K562 (cell line): ENCODE results near the gene FCRL2. TPM values are rescaled to one million over a fixed set of nuclear protein-coding genes. Genes with fewer than 3 reads are reported as not detected.

Experiments
- ATAC-seq: fragments of 200-7000 bp; cut with Tn5 transposase; 3 replicates; pipeline ENCODE4 v1.9.1; 2020; ENCODE audit warnings: moderate library complexity
- BruUV-seq: library from RNA; stranded (reverse); fragments of 400-500 nt; replicated peaks from 2 replicates; lab custom pipeline; 2021; lab: Mats Ljungman, UMichigan
- CTCF ChIA-PET: fragments of 300-600 bp; formaldehyde crosslinking; extraction: SDS; loops from one replicate; lab custom pipeline; 2021; ENCODE audit warnings: low intra/inter-chr PET ratio; lab: Yijun Ruan, JAX
- POLR2A ChIA-PET: fragments of 300-600, 350-650 bp; sonication (Branson Sonifier 250); formaldehyde crosslinking; extraction: SDS; loops from one replicate; lab custom pipeline; 2021; ENCODE audit warnings: antibody characterized with exemption, inconsistent platforms; lab: Yijun Ruan, JAX
- DNase-seq, 4 experiments: peaks; one replicate each; pipeline versions ENCODE4 v3.0.0 to v3.0.0-alpha.2; 2011 to 2018; ENCODE audit warnings: low spot score in 3 of 4, mixed read lengths in 3 of 4; ENCODE audit errors: extremely low read depth in 1 of 4
- FAIRE-seq: peaks from 2 replicates; lab custom pipeline; 2011; peaks lifted over from hg19 to GRCh38; lab: Jason Lieb, UNC
- H2AFZ ChIP-seq: 2 replicates; pipeline ENCODE4 v1.6.0; 2011; ENCODE audit warnings: low read depth, low read length, control low read depth, inconsistent platforms
- H3K27ac ChIP-seq: fragments of 200-600 bp; 3 replicates; pipeline ENCODE4 v1.8.0; 2011; ENCODE audit warnings: low read depth, mild to moderate bottlenecking, control low read depth, inconsistent platforms, low read length, moderate library complexity, mixed read lengths; ENCODE audit errors: extremely low read depth
- H3K27me3 ChIP-seq, 2 experiments: fragments of 300-600 bp in 1 of 2; 2 replicates in 1 of 2; 3 replicates in 1 of 2; pipeline versions ENCODE4 v1.6.0 to v1.8.0; 2011; ENCODE audit warnings: inconsistent platforms in 2 of 2, low read length in 2 of 2, mild to moderate bottlenecking in 1 of 2, mixed read lengths in 1 of 2, moderate library complexity in 1 of 2; ENCODE audit not compliant: control insufficient read depth in 2 of 2, insufficient read depth in 2 of 2
- H3K36me3 ChIP-seq: fragments of 300-600 bp; 3 replicates; pipeline ENCODE4 v1.8.0; 2011; ENCODE audit warnings: mild to moderate bottlenecking, low read length, inconsistent platforms; ENCODE audit not compliant: control insufficient read depth, insufficient read depth
- H3K4me1 ChIP-seq, 2 experiments: fragments of 200-600 bp in 1 of 2; replicated peaks in 1 of 2; 2 replicates in 1 of 2; 3 replicates in 1 of 2; pipeline versions ENCODE4 v1.5.1 to v1.8.0; 2011; ENCODE audit warnings: inconsistent platforms in 2 of 2, low read length in 2 of 2, mild to moderate bottlenecking in 1 of 2, mixed read lengths in 1 of 2, moderate library complexity in 1 of 2; ENCODE audit not compliant: control insufficient read depth in 2 of 2, insufficient read depth in 2 of 2
- H3K4me2 ChIP-seq: 2 replicates; pipeline ENCODE4 v1.6.1; 2011; ENCODE audit warnings: low read length, control low read depth, inconsistent platforms, mixed read lengths; ENCODE audit not compliant: insufficient read depth
- H3K4me3 ChIP-seq: fragments of 200-600 bp; sonication (generic), shearing (Covaris generic); 2 replicates; pipeline ENCODE4 v1.5.1; 2016; ENCODE audit warnings: control low read depth, inconsistent platforms
- H3K79me2 ChIP-seq: fragments of 200-600 bp; 3 replicates; pipeline ENCODE4 v1.8.0; 2011; ENCODE audit warnings: low read length, inconsistent platforms; ENCODE audit not compliant: control insufficient read depth, insufficient read depth
- H3K9ac ChIP-seq, 2 experiments: 2 replicates each; pipeline versions ENCODE4 v1.6.0 to v1.6.1; 2011; ENCODE audit warnings: low read depth in 2 of 2, low read length in 2 of 2, control low read depth in 1 of 2, inconsistent platforms in 1 of 2, mild to moderate bottlenecking in 1 of 2, mixed read lengths in 1 of 2; ENCODE audit not compliant: insufficient read depth in 1 of 2
- H3K9me1 ChIP-seq: one replicate; pipeline ENCODE4 v1.6.0; 2011; ENCODE audit warnings: inconsistent platforms, mild to moderate bottlenecking, low read length, moderate library complexity; ENCODE audit not compliant: control insufficient read depth, insufficient read depth
- H3K9me3 ChIP-seq: replicated peaks from 2 replicates; pipeline ENCODE4 v1.5.1; 2011; ENCODE audit warnings: low read depth, low read length, inconsistent platforms; ENCODE audit not compliant: control insufficient read depth, insufficient read depth
- H4K20me1 ChIP-seq: replicated peaks from 2 replicates; pipeline ENCODE4 v1.6.1; 2011; ENCODE audit warnings: low read length, inconsistent platforms, mixed read lengths; ENCODE audit not compliant: control insufficient read depth, insufficient read depth
- NFE2L1 ChIP-seq: fragments of 450-650 bp; IDR thresholded peaks from 2 replicates; pipeline ENCODE4 v1.6.1; 2016; ENCODE audit warnings: missing genetic modification characterization, low read depth, mild to moderate bottlenecking, missing compliant biosample characterization, moderate library complexity, borderline replicate concordance
- SIX5 ChIP-seq, 2 experiments: IDR thresholded peaks; 2 replicates each; pipeline ENCODE4 v1.6.1; 2011; ENCODE audit warnings: low read length in 2 of 2, borderline replicate concordance in 1 of 2, low read depth in 1 of 2, mild to moderate bottlenecking in 1 of 2, moderate library complexity in 1 of 2; ENCODE audit not compliant: insufficient read depth in 1 of 2
- TRIM28 ChIP-seq: fragments of 450-650 bp; IDR thresholded peaks from 2 replicates; pipeline ENCODE4 v1.6.1; 2017
- WGBS: fragments of 100-300 bp; shearing (Covaris generic); methylation state at CpG from one replicate; pipeline ENCODE4 v1.1.6; 2016; ENCODE audit warnings: low coverage, mixed read lengths; ENCODE audit not compliant: insufficient coverage; ENCODE audit errors: missing lambda C conversion rate; 5-methylcytosine and 5-hydroxymethylcytosine counted together
- in situ Hi-C: fragments of 300-500 bp; cut with MboI; formaldehyde crosslinking; loops from 4 replicates; pipeline ENCODE4 v1.15.0; 2018; ENCODE audit warnings: inconsistent platforms, mixed read lengths
- intact Hi-C: fragments of 100-400 bp; cut with micrococcal nuclease; formaldehyde crosslinking; loops from 2 replicates; pipeline ENCODE4 v1.14.2; 2022
- polyA plus RNA-seq, 8 experiments: library from polyadenylated mRNA; depleted of rRNA in 4 of 8; stranded (reverse) in 5 of 8; unstranded in 3 of 8; fragments of >200 nt; fragmentation: Nextera tagmentation in 2 of 8; fragmentation: Illumina TruSeq in 1 of 8; extraction: Ambion mirVana in 2 of 8; extraction: Trizol in 1 of 8; gene quantifications; 2 replicates each; pipeline versions ENCODE4 v1.2.1 to v1.2.3, GENCODE V29; 2011 to 2014; ENCODE audit warnings: inconsistent platforms in 1 of 8, missing spikeins in 1 of 8
- total RNA-seq, 7 experiments: library from RNA; depleted of rRNA in 6 of 7; stranded (reverse); fragments of >200 nt in 6 of 7; fragmentation: Illumina TruSeq in 2 of 7; extraction: Trizol in 2 of 7; gene quantifications; 2 replicates each; pipeline versions ENCODE4 v1.2.1 to v1.2.3, GENCODE V29; 2011 to 2021; ENCODE audit warnings: low replicate concordance in 1 of 7

The FCRL2 gene
- total and polyA plus RNA-seq, 9 of the 15 experiments (the other 6 are each of a cell fraction or from before 2014, with no cell fraction given) = not detected

- no peak overlapping the region for H3K4me3 ChIP-seq
- BruUV-seq = no TSS peak
- in situ Hi-C loops (no loop called here), intact Hi-C loops (no loop called here)
- 4% methylated on average over 2 of the region's 2 CpGs for WGBS
- H3K9ac ChIP-seq = no peak overlapping the region
- TF ChIP-seq NFE2L1 (tag) = no peak
- no peaks in the 10 kb centered on the region for H3K4me1 ChIP-seq
- H3K27ac ChIP-seq = no peak overlapping the region
- no peak for FAIRE-seq
- H2AFZ ChIP-seq = no peak overlapping the region
- H3K9me1 ChIP-seq = no peaks in the 10 kb centered on the region
- no peaks in the 10 kb centered on the region for H3K79me2 ChIP-seq
- ATAC-seq = no peak
- no peaks in the 10 kb centered on the region for H4K20me1 ChIP-seq
- no peaks in the 10 kb centered on the region for H3K9me3 ChIP-seq
- CTCF ChIA-PET = no interaction called here
- POLR2A ChIA-PET = no interaction called here
- no peak for DNase-seq
- no peak overlapping the region for H3K4me2 ChIP-seq
- H3K27me3 ChIP-seq = no peaks in the 10 kb centered on the region
- no peaks in the 10 kb centered on the region for H3K36me3 ChIP-seq
Observed at GRCh38 chr1:157819215-157819614, 42.3 kb upstream of the FCRL2 start.

DNA sequence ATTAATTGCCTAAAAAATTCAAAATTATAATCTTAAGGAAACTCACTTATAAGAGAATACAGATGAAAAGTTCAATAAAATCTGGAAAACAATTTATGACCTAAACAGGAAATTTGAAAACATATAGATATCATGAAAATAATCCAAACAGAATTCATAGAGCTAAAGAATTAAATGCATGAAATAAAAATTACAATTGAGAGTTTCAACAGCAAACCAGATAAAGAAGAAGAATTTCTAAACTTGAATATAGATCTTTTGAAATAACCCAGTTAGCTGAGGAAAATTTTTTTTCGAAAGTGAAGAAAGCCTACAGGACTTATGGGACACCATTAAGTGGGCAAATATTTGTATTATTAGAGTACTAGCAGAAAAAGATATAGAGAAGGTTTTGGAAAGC, 36.3 kb upstream of the FCRL2 start:
- no peak for FAIRE-seq
- Histone ChIP-seq H2AFZ (no peak overlapping the region), H3K79me2 (no peaks in the 10 kb centered on the region), H3K36me3 (no peaks in the 10 kb centered on the region), H3K27me3 (no peaks in the 10 kb centered on the region), H3K27ac (no peak overlapping the region), H3K4me1 (no peaks in the 10 kb centered on the region), H3K9me1 (no peaks in the 10 kb centered on the region), H3K9ac (no peak overlapping the region), H3K4me2 (no peak overlapping the region), H3K9me3 (no peaks in the 10 kb centered on the region), H4K20me1 (no peaks in the 10 kb centered on the region), H3K4me3 (no peak overlapping the region)
- ChIA-PET POLR2A (no interaction called here), CTCF (no interaction called here)
- no TSS peak for BruUV-seq
- ATAC-seq = no peak
- intact Hi-C loops = no loop called here
- no peak for DNase-seq
- TF ChIP-seq SIX5 (IDR thresholded peaks at IDR 0.05; ENCODE audit: borderline replicate concordance in 1 of 2, insufficient read depth in 1 of 2, low read depth in 1 of 2, low read length in 2 of 2) = no peak
- TF ChIP-seq TRIM28 = peak; percentile 38; the same call in 1 of the 2 replicates
- in situ Hi-C loops = no loop called here
- WGBS = 0% methylated on average over 1 of the region's 1 CpG
